Neural crest cell (in vitro differentiated cells): ENCODE results near the gene ZFYVE28. TPM values are rescaled to one million over a fixed set of nuclear protein-coding genes. Genes with fewer than 3 reads are reported as not detected.

Experiments
- DNase-seq: peaks from one replicate; pipeline ENCODE4 v3.0.0; 2021; ENCODE audit warnings: low read depth, mixed read lengths, low spot score
- H3K27ac Mint-ChIP-seq: one replicate; pipeline ENCODE4 v1.8.0; 2021; ENCODE audit warnings: mild to moderate bottlenecking, mixed read lengths; ENCODE audit not compliant: unreplicated experiment
- H3K27me3 Mint-ChIP-seq: 2 replicates; pipeline ENCODE4 v1.8.0; 2021; ENCODE audit warnings: low read depth, mild to moderate bottlenecking, mixed read lengths
- H3K36me3 Mint-ChIP-seq: 2 replicates; pipeline ENCODE4 v1.8.0; 2021; ENCODE audit warnings: low read depth, mild to moderate bottlenecking, mixed read lengths
- H3K4me1 Mint-ChIP-seq: 2 replicates; pipeline ENCODE4 v1.8.0; 2021; ENCODE audit warnings: mixed read lengths
- H3K4me3 Mint-ChIP-seq: one replicate; pipeline ENCODE4 v1.8.0; 2021; ENCODE audit warnings: mild to moderate bottlenecking, mixed read lengths
- H3K9me3 Mint-ChIP-seq: 2 replicates; pipeline ENCODE4 v1.8.0; 2021; ENCODE audit warnings: mixed read lengths
- total RNA-seq: library from RNA; stranded (reverse); gene quantifications from 2 replicates; pipeline ENCODE4 v1.2.1, GENCODE V29; 2021
- TF ChIP-seq, protein P1 (sequence below): fragments of 200-600 bp; sonication (generic); conservative IDR thresholded peaks from 2 replicates; pipeline ENCODE4 v1.5.0; 2021; ENCODE audit warnings: antibody characterized with exemption, mild to moderate bottlenecking

The ZFYVE28 gene
- total RNA-seq, 1 donor from 2014 or later = 1.4 TPM

DNA sequence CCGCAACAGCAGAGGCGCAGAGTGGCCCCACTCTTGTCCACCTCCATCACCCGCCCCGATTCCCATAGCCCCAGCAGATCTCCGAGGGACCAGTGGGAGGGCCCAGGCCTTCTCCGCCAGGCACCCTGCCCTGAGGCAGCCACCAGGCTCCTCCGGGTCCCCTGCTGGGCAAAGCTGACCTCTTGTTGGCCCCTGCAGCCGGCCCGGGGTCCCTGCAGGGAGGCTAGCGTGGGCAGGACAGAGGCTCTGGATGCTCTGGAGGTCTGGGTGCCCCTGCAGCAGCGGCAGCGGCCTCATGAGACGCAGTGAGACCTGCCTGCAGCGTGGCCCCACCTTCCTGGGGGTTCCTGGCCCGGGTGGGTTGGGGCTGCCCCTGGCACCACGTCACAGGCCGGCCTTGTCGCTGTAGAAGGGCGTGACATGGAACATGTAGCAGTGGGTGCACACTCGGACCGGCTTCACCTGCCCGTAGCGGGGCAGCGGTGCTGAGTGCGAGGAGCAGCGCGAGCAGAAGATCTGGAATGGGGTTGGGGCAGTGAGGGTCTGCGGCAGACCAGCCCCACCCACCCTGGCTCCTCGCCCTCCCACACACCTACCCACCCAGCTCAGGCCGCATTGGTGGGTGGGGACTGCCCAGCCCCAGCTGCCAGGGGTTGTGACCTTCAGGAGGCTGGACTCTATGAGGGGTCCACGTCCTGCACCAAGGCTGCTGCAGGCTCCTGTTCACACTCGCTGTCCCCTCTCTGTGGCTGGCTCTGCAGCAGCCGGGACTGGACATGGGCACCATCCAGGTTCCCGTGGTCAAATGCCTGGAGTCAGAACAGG is 147.9 kb downstream of the ZFYVE28 start:
- Mint-ChIP-seq H3K9me3 (no peaks in the 10 kb centered on the region), H3K27ac (no peak overlapping the region), H3K4me3 (no peak overlapping the region), H3K27me3 (no peaks in the 10 kb centered on the region), H3K4me1 (no peaks in the 10 kb centered on the region), H3K36me3 (no peaks in the 10 kb centered on the region)
- no peak for DNase-seq
- TF ChIP-seq, protein P1, sequence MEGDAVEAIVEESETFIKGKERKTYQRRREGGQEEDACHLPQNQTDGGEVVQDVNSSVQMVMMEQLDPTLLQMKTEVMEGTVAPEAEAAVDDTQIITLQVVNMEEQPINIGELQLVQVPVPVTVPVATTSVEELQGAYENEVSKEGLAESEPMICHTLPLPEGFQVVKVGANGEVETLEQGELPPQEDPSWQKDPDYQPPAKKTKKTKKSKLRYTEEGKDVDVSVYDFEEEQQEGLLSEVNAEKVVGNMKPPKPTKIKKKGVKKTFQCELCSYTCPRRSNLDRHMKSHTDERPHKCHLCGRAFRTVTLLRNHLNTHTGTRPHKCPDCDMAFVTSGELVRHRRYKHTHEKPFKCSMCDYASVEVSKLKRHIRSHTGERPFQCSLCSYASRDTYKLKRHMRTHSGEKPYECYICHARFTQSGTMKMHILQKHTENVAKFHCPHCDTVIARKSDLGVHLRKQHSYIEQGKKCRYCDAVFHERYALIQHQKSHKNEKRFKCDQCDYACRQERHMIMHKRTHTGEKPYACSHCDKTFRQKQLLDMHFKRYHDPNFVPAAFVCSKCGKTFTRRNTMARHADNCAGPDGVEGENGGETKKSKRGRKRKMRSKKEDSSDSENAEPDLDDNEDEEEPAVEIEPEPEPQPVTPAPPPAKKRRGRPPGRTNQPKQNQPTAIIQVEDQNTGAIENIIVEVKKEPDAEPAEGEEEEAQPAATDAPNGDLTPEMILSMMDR = no peak

GRCh38 chr4:2269618-2270163 is 148.8 kb downstream of the ZFYVE28 start:
- Mint-ChIP-seq H3K27ac (no peak overlapping the region), H3K4me3 (no peak overlapping the region), H3K4me1 (no peaks in the 10 kb centered on the region), H3K27me3 (no peaks in the 10 kb centered on the region), H3K9me3 (no peaks in the 10 kb centered on the region), H3K36me3 (no peaks in the 10 kb centered on the region)
- TF ChIP-seq, protein P1 = no peak
- DNase-seq = no peak

DNA sequence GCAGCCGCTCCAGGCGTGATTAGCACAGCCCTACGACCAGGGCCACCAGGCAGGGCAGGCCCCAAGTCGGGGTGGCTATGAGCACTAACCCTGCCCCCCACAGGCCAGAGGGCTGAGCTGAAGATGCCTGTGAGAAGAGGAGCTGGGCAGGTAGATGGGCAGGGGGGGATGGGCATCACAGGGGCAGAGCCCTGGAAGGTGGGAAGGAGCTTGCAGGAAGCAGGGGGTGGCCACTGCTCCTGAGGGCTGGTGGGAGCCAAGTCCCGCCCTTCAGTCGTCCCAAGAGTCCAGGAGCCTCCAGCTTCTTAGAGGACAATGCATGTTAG is 149.3 kb downstream of the ZFYVE28 start:
- no peak for DNase-seq
- Mint-ChIP-seq H3K4me1 (no peaks in the 10 kb centered on the region), H3K27me3 (no peaks in the 10 kb centered on the region), H3K4me3 (no peak overlapping the region), H3K36me3 (no peaks in the 10 kb centered on the region), H3K27ac (peak overlapping the region; percentile 41), H3K9me3 (no peaks in the 10 kb centered on the region)
- TF ChIP-seq, protein P1 = no peak

GRCh38 chr4:2268357-2269205 is 149.9 kb downstream of the ZFYVE28 start:
- Mint-ChIP-seq H3K4me1 (peaks cover 1% of the 10 kb centered on the region), H3K36me3 (no peaks in the 10 kb centered on the region), H3K4me3 (no peak overlapping the region), H3K9me3 (no peaks in the 10 kb centered on the region), H3K27ac (no peak overlapping the region), H3K27me3 (no peaks in the 10 kb centered on the region)
- no peak for DNase-seq
- TF ChIP-seq, protein P1 = no peak

GRCh38 chr4:2267841-2268240 is 150.6 kb downstream of the ZFYVE28 start:
- Mint-ChIP-seq H3K27ac (no peak overlapping the region), H3K9me3 (no peaks in the 10 kb centered on the region), H3K36me3 (no peaks in the 10 kb centered on the region), H3K4me3 (no peak overlapping the region), H3K27me3 (no peaks in the 10 kb centered on the region), H3K4me1 (peaks cover 5% of the 10 kb centered on the region)
- TF ChIP-seq, protein P1 = no peak
- DNase-seq = no peak
